Upper lobe of left lung (tissue), 4 donors: ENCODE results near the gene GPR25.

Experiments
- CTCF ChIP-seq, 6 experiments: fragments of 450-650 bp in 4 of 6; fragments of 200-600 bp in 2 of 6; sonication (generic) in 2 of 6; IDR thresholded peaks; one replicate each; pipeline ENCODE4 v1.5.1; 2016 to 2019; ENCODE audit warnings: antibody characterized with exemption in 6 of 6
- EP300 ChIP-seq, 4 donors: sonication (generic); formaldehyde crosslinking; IDR thresholded peaks; one replicate each; pipeline ENCODE4 v1.5.1; 2017; ENCODE audit warnings: antibody characterized with exemption in 4 of 4, control low read depth in 2 of 4
- POLR2A ChIP-seq, 4 donors: fragments of 450-650 bp; IDR thresholded peaks; one replicate each; pipeline ENCODE4 v1.5.1; 2016 to 2017; ENCODE audit warnings: antibody characterized with exemption in 4 of 4, mild to moderate bottlenecking in 2 of 4
- POLR2AphosphoS5 ChIP-seq, 2 donors: sonication (generic); formaldehyde crosslinking; IDR thresholded peaks; one replicate each; pipeline ENCODE4 v1.5.1; 2017; ENCODE audit warnings: antibody characterized with exemption in 2 of 2

- TF ChIP-seq CTCF (IDR thresholded peaks at IDR 0.05): no peak
- no peak for TF ChIP-seq POLR2A (IDR thresholded peaks at IDR 0.05)
- no peak for TF ChIP-seq EP300 (IDR thresholded peaks at IDR 0.05)
- TF ChIP-seq POLR2AphosphoS5 (IDR thresholded peaks at IDR 0.05): no peak
Measured at GRCh38 chr1:200892958-200893357, 20.2 kb downstream of the GPR25 start.
